Hepatocyte (in vitro differentiated cells): ENCODE data around the gene GABRB2. TPM values are rescaled to one million over a fixed set of nuclear protein-coding genes. Genes with fewer than 3 reads are reported as not detected.

ENCODE experiments used
- DNase-seq: peaks from one replicate; pipeline ENCODE4 v3.0.0-alpha.2; 2016; ENCODE audit warnings: low spot score
- H2AFZ ChIP-seq: fragments of 200-600 bp; sonication (generic); 2 replicates; pipeline ENCODE4 v1.6.0; 2016; ENCODE audit warnings: antibody characterized with exemption, mild to moderate bottlenecking
- H3K27ac ChIP-seq: fragments of 200-600 bp; sonication (generic); 2 replicates; pipeline ENCODE4 v1.5.1; 2016; ENCODE audit warnings: mild to moderate bottlenecking
- H3K27me3 ChIP-seq: fragments of 200-600 bp; sonication (generic); 2 replicates; pipeline ENCODE4 v1.6.1; 2016
- H3K36me3 ChIP-seq: fragments of 200-600 bp; sonication (generic); replicated peaks from 2 replicates; pipeline ENCODE4 v1.5.1; 2016; ENCODE audit warnings: low read depth; ENCODE audit not compliant: insufficient read depth
- H3K4me1 ChIP-seq: fragments of 200-600 bp; sonication (generic); 2 replicates; pipeline ENCODE4 v1.5.1; 2016; ENCODE audit warnings: mild to moderate bottlenecking, moderate library complexity; ENCODE audit not compliant: insufficient read depth
- H3K4me2 ChIP-seq: fragments of 200-600 bp; sonication (generic); 2 replicates; pipeline ENCODE4 v1.6.0; 2016
- H3K4me3 ChIP-seq: fragments of 200-600 bp; sonication (generic); 2 replicates; pipeline ENCODE4 v1.5.1; 2016; ENCODE audit warnings: mild to moderate bottlenecking
- H3K79me2 ChIP-seq: fragments of 200-600 bp; sonication (generic); 2 replicates; pipeline ENCODE4 v1.6.0; 2017; ENCODE audit warnings: mild to moderate bottlenecking
- H3K9me2 ChIP-seq: fragments of 200-600 bp; sonication (generic); replicated peaks from 2 replicates; pipeline ENCODE4 v1.6.0; 2017; ENCODE audit warnings: mild to moderate bottlenecking; ENCODE audit not compliant: insufficient read depth
- H3K9me3 ChIP-seq: fragments of 200-600 bp; sonication (generic); 2 replicates; pipeline ENCODE4 v1.5.1; 2016; ENCODE audit warnings: low read depth, mild to moderate bottlenecking
- H4K20me1 ChIP-seq: fragments of 200-600 bp; sonication (generic); 2 replicates; pipeline ENCODE4 v1.6.0; 2016; ENCODE audit warnings: mild to moderate bottlenecking; ENCODE audit not compliant: insufficient read depth, poor library complexity, severe bottlenecking
- CTCF ChIP-seq: fragments of 200-600 bp; sonication (generic); IDR thresholded peaks from 2 replicates; pipeline ENCODE4 v1.5.1; 2016; ENCODE audit warnings: antibody characterized with exemption, mild to moderate bottlenecking; ENCODE audit not compliant: poor library complexity
- EZH2 ChIP-seq: fragments of 200-600 bp; sonication (generic); IDR thresholded peaks from 2 replicates; pipeline ENCODE4 v1.6.1; 2016; ENCODE audit warnings: antibody characterized with exemption, mild to moderate bottlenecking, borderline replicate concordance
- EZH2phosphoT487 ChIP-seq: fragments of 200-600 bp; sonication (generic); IDR thresholded peaks from one replicate; pipeline ENCODE4 v1.6.1; 2018; ENCODE audit warnings: antibody characterized with exemption, mild to moderate bottlenecking, low read depth, moderate library complexity; ENCODE audit not compliant: unreplicated experiment, severe bottlenecking
- WGBS: methylation state at CpG from one replicate; pipeline ENCODE4 v1.1.6; 2016; ENCODE audit warnings: low lambda C conversion rate; ENCODE audit errors: missing lambda C conversion rate; 5-methylcytosine and 5-hydroxymethylcytosine counted together
- polyA plus RNA-seq: library from polyadenylated mRNA; unstranded; fragments of >200 nt; fragmentation: Nextera tagmentation; extraction: Ambion mirVana; gene quantifications from 2 replicates; pipeline ENCODE4 v1.2.1, GENCODE V29; 2016
- total RNA-seq: library from RNA; depleted of rRNA; stranded (reverse); fragments of >200 nt; gene quantifications from 2 replicates; pipeline ENCODE4 v1.2.3, GENCODE V29; 2014

The GABRB2 gene
- total and polyA plus RNA-seq, 2 experiments from 2014 or later, result 0.16 to 0.53 TPM

DNA sequence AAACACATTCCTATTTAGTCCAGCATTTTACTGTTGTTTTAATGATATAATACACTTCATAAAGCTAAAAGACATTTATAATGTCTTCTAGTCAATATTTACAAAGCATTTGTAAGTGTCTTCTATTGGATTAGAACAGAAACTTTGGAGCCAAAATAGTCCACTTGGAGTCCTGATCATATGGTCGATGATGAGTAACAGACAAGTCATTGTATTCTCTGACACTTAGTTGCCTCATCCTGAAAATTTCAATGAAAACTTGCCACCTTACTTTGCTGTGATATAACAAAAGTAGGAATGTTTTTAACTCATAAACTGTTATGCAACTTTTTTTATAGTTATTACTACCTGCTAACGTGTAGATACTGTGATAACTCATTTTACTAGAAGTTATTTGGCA lies 132.5 kb downstream of the GABRB2 start:
- Histone ChIP-seq H3K4me1 (no peaks in the 10 kb centered on the region), H3K9me2 (no peaks in the 10 kb centered on the region), H3K4me3 (no peak overlapping the region), H2AFZ (no peak overlapping the region), H3K27me3 (no peaks in the 10 kb centered on the region), H4K20me1 (no peaks in the 10 kb centered on the region), H3K4me2 (no peak overlapping the region), H3K79me2 (no peaks in the 10 kb centered on the region), H3K9me3 (no peaks in the 10 kb centered on the region), H3K36me3 (no peaks in the 10 kb centered on the region), H3K27ac (no peak overlapping the region)
- no peak for DNase-seq
- TF ChIP-seq CTCF, result no peak
- no peak for TF ChIP-seq EZH2phosphoT487
- no peak for TF ChIP-seq EZH2
- 73% methylated on average over 2 of the region's 2 CpGs for WGBS

DNA sequence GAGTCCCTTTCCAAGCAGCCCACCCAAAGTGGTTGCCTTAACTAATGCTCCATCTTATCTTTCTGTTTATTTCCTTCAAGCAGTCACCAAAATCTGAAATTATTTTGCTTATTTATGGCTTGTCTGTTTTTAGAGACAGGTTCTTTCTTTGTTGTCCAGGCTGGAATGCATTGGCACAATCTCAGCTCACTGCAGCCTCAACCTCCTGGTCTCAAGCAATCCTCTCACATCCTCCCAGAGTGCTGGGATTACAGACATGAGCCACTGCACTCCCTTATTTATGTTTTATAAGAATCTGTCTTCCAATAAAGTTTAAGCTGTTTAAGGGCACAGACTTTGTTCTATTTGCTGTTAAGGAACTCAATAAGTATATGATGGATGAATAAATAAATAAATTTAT lies 133.7 kb downstream of the GABRB2 start:
- Histone ChIP-seq H3K4me3 (no peak overlapping the region), H3K27ac (no peak overlapping the region), H3K4me2 (no peak overlapping the region), H3K36me3 (no peaks in the 10 kb centered on the region), H4K20me1 (no peaks in the 10 kb centered on the region), H3K9me2 (no peaks in the 10 kb centered on the region), H3K27me3 (no peaks in the 10 kb centered on the region), H3K79me2 (no peaks in the 10 kb centered on the region), H3K9me3 (no peaks in the 10 kb centered on the region), H3K4me1 (no peaks in the 10 kb centered on the region), H2AFZ (no peak overlapping the region)
- no peak for TF ChIP-seq EZH2
- TF ChIP-seq CTCF, result no peak
- TF ChIP-seq EZH2phosphoT487, result no peak
- DNase-seq, result no peak

DNA sequence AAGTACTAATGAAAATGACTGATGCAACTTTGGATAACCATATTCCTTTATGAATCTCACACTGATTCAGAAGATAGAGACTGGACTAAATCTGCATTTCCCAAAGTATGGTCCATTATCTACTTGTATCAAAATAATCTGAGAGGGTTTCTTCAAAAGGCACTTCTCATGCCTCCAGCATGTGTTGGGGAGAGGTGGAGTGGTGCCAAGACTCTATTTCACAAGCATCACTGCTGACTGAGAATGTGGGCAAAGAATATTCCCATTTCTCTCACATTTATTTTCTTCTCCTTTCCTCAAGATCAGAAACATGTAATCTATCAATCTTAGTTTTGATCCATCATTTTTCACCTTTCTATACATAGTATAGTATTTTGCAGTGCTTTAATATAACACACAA lies 135.4 kb downstream of the GABRB2 start:
- no peak overlapping the region for H3K27ac ChIP-seq
- no peak for TF ChIP-seq EZH2
- no peak for TF ChIP-seq CTCF
- TF ChIP-seq EZH2phosphoT487, result no peak
- H2AFZ ChIP-seq, result no peak overlapping the region
- DNase-seq, result no peak
- no peaks in the 10 kb centered on the region for H3K79me2 ChIP-seq
- no peaks in the 10 kb centered on the region for H3K4me1 ChIP-seq
- no peaks in the 10 kb centered on the region for H3K9me3 ChIP-seq
- H3K4me2 ChIP-seq, result no peak overlapping the region
- no peaks in the 10 kb centered on the region for H3K36me3 ChIP-seq
- no peaks in the 10 kb centered on the region for H4K20me1 ChIP-seq
- H3K4me3 ChIP-seq, result no peak overlapping the region
- no peaks in the 10 kb centered on the region for H3K27me3 ChIP-seq
- no peaks in the 10 kb centered on the region for H3K9me2 ChIP-seq

GRCh38 chr5:161410640-161411039 lies 135.9 kb downstream of the GABRB2 start:
- no peak overlapping the region for H2AFZ ChIP-seq
- H3K4me1 ChIP-seq, result no peaks in the 10 kb centered on the region
- no peak overlapping the region for H3K27ac ChIP-seq
- no peak overlapping the region for H3K4me2 ChIP-seq
- no peaks in the 10 kb centered on the region for H3K79me2 ChIP-seq
- H3K9me3 ChIP-seq, result no peaks in the 10 kb centered on the region
- DNase-seq, result no peak
- TF ChIP-seq EZH2phosphoT487, result no peak
- TF ChIP-seq CTCF, result no peak
- TF ChIP-seq EZH2, result no peak
- H3K9me2 ChIP-seq, result no peaks in the 10 kb centered on the region
- 93% methylated on average over 5 of the region's 5 CpGs for WGBS
- H3K27me3 ChIP-seq, result no peaks in the 10 kb centered on the region
- H3K4me3 ChIP-seq, result no peak overlapping the region
- H3K36me3 ChIP-seq, result no peaks in the 10 kb centered on the region
- no peaks in the 10 kb centered on the region for H4K20me1 ChIP-seq
